NOMO-1 (cell line): ENCODE results near the gene CDKL1.

Experiments
- DNase-seq, 2 experiments: peaks; one replicate each; lab custom pipeline; 2025; ENCODE audit not compliant: unreplicated experiment in 2 of 2; lab: John Stamatoyannopoulos, UW

Gene CDKL1

GRCh38 chr14:50396631-50397389 lies at the start of gene CDKL1:
Gene CDKL1 (minus strand): TSS chr14:50396881. CDS start chr14:50395868, 1,013 bp downstream.
- DNase-seq: peak; percentile 32 to 43

- no peak for DNase-seq
These were observed 37.8 kb upstream of the CDKL1 start for GRCh38 chr14:50434528-50434927.

GRCh38 chr14:50432131-50432530 lies 35.5 kb upstream of the CDKL1 start:
- no peak for DNase-seq

- peak; percentile 2 to 77 for DNase-seq
These were observed 29.1 kb upstream of the CDKL1 start for GRCh38 chr14:50425816-50426215.

- no peak for DNase-seq
These were observed 28.4 kb upstream of the CDKL1 start for GRCh38 chr14:50425105-50425504.

GRCh38 chr14:50423529-50423928 lies 26.8 kb upstream of the CDKL1 start:
- no peak for DNase-seq

- DNase-seq: no peak
These were observed 24.8 kb upstream of the CDKL1 start for GRCh38 chr14:50421499-50421898.

- DNase-seq: no peak
These were observed 21.2 kb upstream of the CDKL1 start for GRCh38 chr14:50417853-50418252.

GRCh38 chr14:50410921-50411320 lies 14.2 kb upstream of the CDKL1 start:
- no peak for DNase-seq

GRCh38 chr14:50410071-50410470 lies 13.4 kb upstream of the CDKL1 start:
- no peak for DNase-seq

GRCh38 chr14:50407111-50407812 lies 10.6 kb upstream of the CDKL1 start:
- DNase-seq: no peak

GRCh38 chr14:50403419-50403818 lies 6.7 kb upstream of the CDKL1 start:
- DNase-seq: no peak

GRCh38 chr14:50402965-50403364 lies 6.3 kb upstream of the CDKL1 start:
- no peak for DNase-seq

GRCh38 chr14:50400461-50400860 lies 3.8 kb upstream of the CDKL1 start:
- no peak for DNase-seq

GRCh38 chr14:50399251-50400032 lies 2.8 kb upstream of the CDKL1 start:
- no peak for DNase-seq

GRCh38 chr14:50398189-50398580 lies 1.5 kb upstream of the CDKL1 start:
- no peak for DNase-seq

GRCh38 chr14:50397390-50398188 lies 908 bp upstream of the CDKL1 start:
- no peak for DNase-seq

- no peak for DNase-seq
These were observed 1.2 kb downstream of the CDKL1 start for GRCh38 chr14:50395448-50395847.

GRCh38 chr14:50394713-50395112 lies 2.0 kb downstream of the CDKL1 start:
- no peak for DNase-seq

- DNase-seq: no peak
These were observed 6.8 kb downstream of the CDKL1 start for GRCh38 chr14:50389668-50390441.
